ENCODE measurements around the gene CRISP3.

DNA sequence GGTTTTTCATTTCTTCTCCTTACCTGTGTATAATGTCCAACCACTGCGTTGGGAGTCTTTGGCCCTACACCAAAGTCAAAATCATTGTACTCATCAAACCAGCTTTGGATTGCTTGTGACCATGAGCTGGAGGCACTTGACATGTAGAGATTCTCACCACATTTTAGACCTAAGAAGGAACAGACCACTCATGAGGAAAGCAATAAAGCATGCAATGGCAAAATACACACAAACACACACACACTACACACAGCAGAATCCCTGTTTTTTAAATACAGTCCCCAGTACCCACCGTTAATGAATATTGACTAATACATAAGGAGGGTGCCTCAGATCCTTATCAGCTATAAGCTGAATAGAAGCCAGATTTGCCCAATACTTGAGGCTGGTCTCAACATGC, 10.5 kb downstream of the CRISP3 start:
- TF ChIP-seq, protein P1, sequence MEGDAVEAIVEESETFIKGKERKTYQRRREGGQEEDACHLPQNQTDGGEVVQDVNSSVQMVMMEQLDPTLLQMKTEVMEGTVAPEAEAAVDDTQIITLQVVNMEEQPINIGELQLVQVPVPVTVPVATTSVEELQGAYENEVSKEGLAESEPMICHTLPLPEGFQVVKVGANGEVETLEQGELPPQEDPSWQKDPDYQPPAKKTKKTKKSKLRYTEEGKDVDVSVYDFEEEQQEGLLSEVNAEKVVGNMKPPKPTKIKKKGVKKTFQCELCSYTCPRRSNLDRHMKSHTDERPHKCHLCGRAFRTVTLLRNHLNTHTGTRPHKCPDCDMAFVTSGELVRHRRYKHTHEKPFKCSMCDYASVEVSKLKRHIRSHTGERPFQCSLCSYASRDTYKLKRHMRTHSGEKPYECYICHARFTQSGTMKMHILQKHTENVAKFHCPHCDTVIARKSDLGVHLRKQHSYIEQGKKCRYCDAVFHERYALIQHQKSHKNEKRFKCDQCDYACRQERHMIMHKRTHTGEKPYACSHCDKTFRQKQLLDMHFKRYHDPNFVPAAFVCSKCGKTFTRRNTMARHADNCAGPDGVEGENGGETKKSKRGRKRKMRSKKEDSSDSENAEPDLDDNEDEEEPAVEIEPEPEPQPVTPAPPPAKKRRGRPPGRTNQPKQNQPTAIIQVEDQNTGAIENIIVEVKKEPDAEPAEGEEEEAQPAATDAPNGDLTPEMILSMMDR (IDR thresholded peaks at IDR 0.05) = no peak
- no peak for TF ChIP-seq POLR2A (IDR thresholded peaks at IDR 0.05)
- TF ChIP-seq EP300 (IDR thresholded peaks at IDR 0.05) = no peak
